KMS-11 (cell line): ENCODE data around the gene PKIG.

Experiments used
- H2AFZ ChIP-seq: fragments of 200-600 bp; sonication (generic); 2 replicates; pipeline ENCODE4 v1.6.1; 2016; ENCODE audit warnings: antibody characterized with exemption, mixed run types, low read depth
- H3K27ac ChIP-seq: fragments of 200-600 bp; sonication (generic); 2 replicates; pipeline ENCODE4 v1.6.1; 2016; ENCODE audit warnings: mild to moderate bottlenecking, mixed run types
- H3K27me3 ChIP-seq: fragments of 200-600 bp; sonication (generic); 2 replicates; pipeline ENCODE4 v1.6.1; 2017; ENCODE audit warnings: mild to moderate bottlenecking, low read depth, mixed run types, moderate library complexity; ENCODE audit not compliant: insufficient read depth
- H3K36me3 ChIP-seq: fragments of 200-600 bp; sonication (generic); 2 replicates; pipeline ENCODE4 v1.6.1; 2017; ENCODE audit warnings: mild to moderate bottlenecking, mixed run types; ENCODE audit not compliant: insufficient read depth
- H3K4me1 ChIP-seq: fragments of 200-600 bp; sonication (generic); 2 replicates; pipeline ENCODE4 v1.6.1; 2016; ENCODE audit warnings: mild to moderate bottlenecking, low read depth, mixed run types; ENCODE audit not compliant: poor library complexity, severe bottlenecking
- H3K4me2 ChIP-seq: fragments of 200-600 bp; sonication (generic); 2 replicates; pipeline ENCODE4 v1.7.0; 2016; ENCODE audit warnings: mild to moderate bottlenecking, mixed run types
- H3K4me3 ChIP-seq: fragments of 200-600 bp; sonication (generic); IDR thresholded peaks from 2 replicates; pipeline ENCODE4 v1.6.1; 2017; ENCODE audit warnings: low read depth, low read length, mixed read lengths; ENCODE audit not compliant: insufficient read depth
- H3K79me2 ChIP-seq: fragments of 200-600 bp; sonication (generic); 2 replicates; pipeline ENCODE4 v1.6.1; 2016; ENCODE audit warnings: low read depth, mixed run types; ENCODE audit not compliant: insufficient read depth
- H3K9ac ChIP-seq: fragments of 200-600 bp; sonication (generic); 2 replicates; pipeline ENCODE4 v1.6.1; 2016; ENCODE audit warnings: mild to moderate bottlenecking, mixed run types
- H4K20me1 ChIP-seq: fragments of 200-600 bp; sonication (generic); 2 replicates; pipeline ENCODE4 v1.6.1; 2016; ENCODE audit warnings: mild to moderate bottlenecking, mixed run types; ENCODE audit not compliant: insufficient read depth
- TF ChIP-seq, protein P1 (sequence below): fragments of 200-600 bp; sonication (generic); conservative IDR thresholded peaks from 2 replicates; pipeline ENCODE4 v1.6.1; 2017; ENCODE audit warnings: low read depth, mild to moderate bottlenecking, antibody characterized with exemption, low read length, moderate library complexity, mixed read lengths

The PKIG gene

DNA sequence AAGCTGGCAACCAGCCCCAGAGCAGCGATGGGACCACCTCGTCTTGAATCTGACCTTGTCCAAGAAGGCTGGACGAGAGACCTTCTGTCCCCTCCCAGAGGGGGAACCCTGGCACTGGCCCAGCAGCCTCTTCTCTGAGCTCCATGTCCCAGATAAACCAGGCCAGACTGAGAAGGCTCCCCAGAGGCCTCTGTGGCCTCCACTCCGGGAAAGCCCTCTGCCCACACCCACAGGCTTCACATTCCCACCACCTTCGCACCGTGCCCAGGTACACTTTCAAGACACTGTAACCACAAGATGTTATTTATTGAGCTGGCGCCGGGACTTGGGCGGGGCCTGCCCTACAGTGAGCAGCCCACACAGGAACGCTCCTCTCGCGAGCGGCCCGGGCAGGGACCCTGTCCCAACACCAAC, 35.9 kb downstream of the PKIG start:
- Histone ChIP-seq H3K4me2 (no peak overlapping the region), H3K4me1 (peaks cover 22% of the 10 kb centered on the region), H4K20me1 (no peaks in the 10 kb centered on the region), H3K27ac (no peak overlapping the region), H3K27me3 (no peaks in the 10 kb centered on the region), H3K9ac (no peak overlapping the region), H3K79me2 (no peaks in the 10 kb centered on the region), H3K36me3 (no peaks in the 10 kb centered on the region; the same call in 1 of the 2 replicates), H3K4me3 (no peak overlapping the region), H2AFZ (no peak overlapping the region)
- TF ChIP-seq, protein P1, sequence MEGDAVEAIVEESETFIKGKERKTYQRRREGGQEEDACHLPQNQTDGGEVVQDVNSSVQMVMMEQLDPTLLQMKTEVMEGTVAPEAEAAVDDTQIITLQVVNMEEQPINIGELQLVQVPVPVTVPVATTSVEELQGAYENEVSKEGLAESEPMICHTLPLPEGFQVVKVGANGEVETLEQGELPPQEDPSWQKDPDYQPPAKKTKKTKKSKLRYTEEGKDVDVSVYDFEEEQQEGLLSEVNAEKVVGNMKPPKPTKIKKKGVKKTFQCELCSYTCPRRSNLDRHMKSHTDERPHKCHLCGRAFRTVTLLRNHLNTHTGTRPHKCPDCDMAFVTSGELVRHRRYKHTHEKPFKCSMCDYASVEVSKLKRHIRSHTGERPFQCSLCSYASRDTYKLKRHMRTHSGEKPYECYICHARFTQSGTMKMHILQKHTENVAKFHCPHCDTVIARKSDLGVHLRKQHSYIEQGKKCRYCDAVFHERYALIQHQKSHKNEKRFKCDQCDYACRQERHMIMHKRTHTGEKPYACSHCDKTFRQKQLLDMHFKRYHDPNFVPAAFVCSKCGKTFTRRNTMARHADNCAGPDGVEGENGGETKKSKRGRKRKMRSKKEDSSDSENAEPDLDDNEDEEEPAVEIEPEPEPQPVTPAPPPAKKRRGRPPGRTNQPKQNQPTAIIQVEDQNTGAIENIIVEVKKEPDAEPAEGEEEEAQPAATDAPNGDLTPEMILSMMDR, result no peak

DNA sequence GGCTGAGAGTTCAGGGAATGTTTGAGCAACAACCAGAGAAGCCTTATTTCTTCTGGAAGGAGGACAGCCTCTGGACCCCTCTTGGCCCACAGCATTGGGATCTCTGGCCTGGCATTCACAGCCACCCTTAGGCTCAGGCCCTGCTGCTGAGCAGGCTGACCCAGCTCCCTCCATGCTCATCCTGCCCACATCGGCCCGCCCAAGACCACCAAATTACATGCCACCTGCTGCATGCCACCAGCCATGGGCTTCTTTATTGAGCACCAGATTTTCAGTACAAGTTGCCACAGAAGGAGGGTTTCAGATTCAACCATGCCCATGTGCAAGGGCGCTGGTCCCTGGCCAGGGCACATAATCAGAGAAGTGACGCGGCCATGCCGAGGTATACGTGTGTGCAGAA, 36.9 kb downstream of the PKIG start:
- Histone ChIP-seq H3K4me1 (peaks cover 22% of the 10 kb centered on the region), H3K4me3 (no peak overlapping the region), H3K79me2 (no peaks in the 10 kb centered on the region), H3K27me3 (no peaks in the 10 kb centered on the region), H3K9ac (no peak overlapping the region), H3K27ac (no peak overlapping the region), H2AFZ (no peak overlapping the region), H4K20me1 (no peaks in the 10 kb centered on the region), H3K36me3 (no peaks in the 10 kb centered on the region; the same call in 1 of the 2 replicates), H3K4me2 (no peak overlapping the region; the same call in 1 of the 2 replicates)
- TF ChIP-seq, protein P1, result no peak

DNA sequence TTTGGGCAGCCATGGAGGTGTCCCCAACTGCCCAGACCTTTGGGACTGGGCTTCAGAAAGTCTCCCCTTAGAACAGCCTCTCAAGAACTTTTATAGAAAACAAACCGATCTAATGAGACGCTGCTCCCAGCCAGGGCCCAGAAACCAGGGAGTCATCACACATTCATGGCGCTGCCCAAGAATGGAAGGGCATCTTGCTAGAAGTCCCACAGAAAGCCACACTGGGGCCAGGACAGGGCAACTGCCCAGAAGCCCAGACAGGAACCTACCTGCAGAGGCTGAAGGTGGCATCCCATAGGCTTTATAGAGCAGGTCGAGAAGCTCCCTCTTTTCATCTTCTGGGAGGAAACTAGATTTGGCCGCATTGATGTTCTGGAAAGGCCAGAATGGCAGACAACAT, 37.7 kb downstream of the PKIG start:
- H3K27ac ChIP-seq, result no peak overlapping the region
- no peaks in the 10 kb centered on the region for H3K79me2 ChIP-seq
- H3K27me3 ChIP-seq, result no peaks in the 10 kb centered on the region
- no peaks in the 10 kb centered on the region; the same call in 1 of the 2 replicates for H3K36me3 ChIP-seq
- no peak overlapping the region for H3K9ac ChIP-seq
- peaks cover 22% of the 10 kb centered on the region for H3K4me1 ChIP-seq
- H3K4me2 ChIP-seq, result no peak overlapping the region
- H4K20me1 ChIP-seq, result no peaks in the 10 kb centered on the region
- H3K4me3 ChIP-seq, result no peak overlapping the region
- no peak overlapping the region for H2AFZ ChIP-seq
- TF ChIP-seq, protein P1, result no peak

DNA sequence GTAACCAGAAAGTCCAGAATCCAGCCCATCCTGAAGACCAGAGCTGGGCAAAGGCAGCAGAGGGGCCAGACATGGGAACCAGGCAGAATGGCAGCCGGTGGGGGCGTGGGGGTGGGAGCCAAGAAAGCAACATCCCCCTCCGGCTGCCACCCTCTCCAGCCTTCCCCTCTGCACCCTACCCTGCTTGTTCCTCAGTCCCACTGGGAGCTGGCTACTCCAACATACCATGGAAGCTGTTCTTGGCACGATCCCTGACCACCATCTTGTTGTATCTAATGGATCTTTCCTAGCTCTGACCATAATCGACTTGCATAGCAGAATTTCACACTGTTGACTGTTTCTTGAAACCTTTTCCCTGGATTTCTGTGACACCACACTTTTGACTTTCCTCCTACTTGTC, 38.9 kb downstream of the PKIG start:
- H3K9ac ChIP-seq, result no peak overlapping the region
- no peaks in the 10 kb centered on the region for H4K20me1 ChIP-seq
- H3K27ac ChIP-seq, result no peak overlapping the region
- H3K4me3 ChIP-seq, result no peak overlapping the region
- H3K79me2 ChIP-seq, result no peaks in the 10 kb centered on the region
- peaks cover 22% of the 10 kb centered on the region for H3K4me1 ChIP-seq
- H2AFZ ChIP-seq, result no peak overlapping the region
- H3K36me3 ChIP-seq, result peaks cover 5% of the 10 kb centered on the region; the same call in 1 of the 2 replicates
- no peaks in the 10 kb centered on the region for H3K27me3 ChIP-seq
- TF ChIP-seq, protein P1, result no peak
- no peak overlapping the region for H3K4me2 ChIP-seq

DNA sequence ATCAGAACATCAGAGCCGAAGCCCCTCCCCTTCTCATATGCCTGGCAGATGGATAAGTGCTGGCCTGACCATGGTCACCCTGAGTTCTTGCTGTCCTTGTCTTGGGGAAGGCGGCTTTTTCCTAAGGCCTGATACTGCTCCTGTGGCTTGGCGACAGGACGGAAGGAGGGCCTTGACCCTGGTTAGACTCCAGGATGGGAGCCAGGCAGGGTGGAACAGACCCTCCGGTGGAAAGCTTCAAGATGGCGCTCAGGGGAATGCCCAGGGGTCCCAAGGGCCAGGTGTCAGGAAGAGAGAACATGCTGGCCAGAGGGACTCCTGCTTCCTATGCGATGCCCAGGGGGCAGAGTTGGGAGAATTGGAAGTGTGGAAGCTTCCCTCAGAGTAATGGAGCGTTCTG, 39.6 kb downstream of the PKIG start:
- Histone ChIP-seq H3K4me2 (no peak overlapping the region), H4K20me1 (no peaks in the 10 kb centered on the region), H3K4me1 (peaks cover 22% of the 10 kb centered on the region), H3K27ac (no peak overlapping the region), H2AFZ (no peak overlapping the region), H3K36me3 (peaks cover 5% of the 10 kb centered on the region; the same call in 1 of the 2 replicates), H3K27me3 (no peaks in the 10 kb centered on the region), H3K4me3 (no peak overlapping the region), H3K9ac (no peak overlapping the region), H3K79me2 (no peaks in the 10 kb centered on the region)
- TF ChIP-seq, protein P1, result no peak
